ENCODE results near the gene SQSTM1. TPM values are rescaled to one million over a fixed set of nuclear protein-coding genes. Genes with fewer than 3 reads are reported as not detected.
A peak's percentile ranks its signal among the peaks of the same experiment; 100 is the strongest.

SQSTM1 gene
- polyA plus RNA-seq, 1 of the 3 experiments (the other 2 are of a cell fraction) = 181 TPM

GRCh38 chr5:179867476-179867875, 46.8 kb downstream of the SQSTM1 start:
- no peaks in the 10 kb centered on the region for H3F3A ChIP-seq (replicated peaks; ENCODE audit: insufficient read depth)
- H2AFZ ChIP-seq (ENCODE audit: low read depth) = no peak overlapping the region
- no peaks in the 10 kb centered on the region for H3K9me2 ChIP-seq
- ChIA-PET CTCF (interaction anchor here (1.4 kb wide), 1 partner anchor 223 kb away, joined by 4 read pairs; no protein-coding TSS in a partner anchor), POLR2A (interaction anchor here (1.0 kb wide), 1 partner anchor 9 kb away, joined by 3 read pairs; the partner anchor contains the start of gene MRNIP)
- H3K36me3 ChIP-seq (replicated peaks in 1 of 2; ENCODE audit: control insufficient read depth in 1 of 2, insufficient read depth in 2 of 2, low read length in 1 of 2) = peaks cover 18 to 74% of the 10 kb centered on the region in 2 experiments
- WGBS (ENCODE audit: low lambda C conversion rate) = 100% methylated on average over 2 of the region's 11 CpGs
- no peak overlapping the region for H3K4me3 ChIP-seq (ENCODE audit: low read depth in 2 of 2, low read length in 1 of 2)
- DNase-seq = peak; percentile 26
- no peak overlapping the region for H3K4me2 ChIP-seq
- TF ChIP-seq EP300 (IDR thresholded peaks at IDR 0.05; ENCODE audit: borderline replicate concordance in 1 of 2, low read depth in 1 of 2, low read length in 1 of 2) = no peak
- no peak for TF ChIP-seq NFIC (IDR thresholded peaks at IDR 0.05; ENCODE audit: borderline replicate concordance)
- TF ChIP-seq CTCF (IDR thresholded peaks at IDR 0.05) = no peak
- no peak for TF ChIP-seq NRF1 (IDR thresholded peaks at IDR 0.05; ENCODE audit: low read depth, low read length)
- no peak for TF ChIP-seq CHD2 (IDR thresholded peaks at IDR 0.05; ENCODE audit: low read length, partially characterized antibody)
- TF ChIP-seq GABPA (IDR thresholded peaks at IDR 0.05; ENCODE audit: low read depth) = no peak
- no peak for TF ChIP-seq USF1 (IDR thresholded peaks at IDR 0.05; ENCODE audit: borderline replicate concordance, low read depth)
- no peak for TF ChIP-seq FOXM1 (IDR thresholded peaks at IDR 0.05; ENCODE audit: low read depth)
- no peaks in the 10 kb centered on the region for H3K27me3 ChIP-seq (ENCODE audit: insufficient read depth)
- no peaks in the 10 kb centered on the region for H3K79me2 ChIP-seq (ENCODE audit: insufficient read depth)
- no peaks in the 10 kb centered on the region for H3K4me1 ChIP-seq (ENCODE audit: control insufficient read depth in 1 of 2, insufficient read depth in 2 of 2, low read depth in 1 of 2, low read length in 1 of 2)
- H4K20me1 ChIP-seq (ENCODE audit: insufficient read depth) = no peaks in the 10 kb centered on the region
- no peak overlapping the region for H3K9ac ChIP-seq
- H3K9me3 ChIP-seq = no peaks in the 10 kb centered on the region
- H3K27ac ChIP-seq (ENCODE audit: low read depth in 2 of 2, low read length in 1 of 2) = no peak overlapping the region

GRCh38 chr5:179868541-179868940, 47.8 kb downstream of the SQSTM1 start:
- POLR2A ChIA-PET = interaction anchor here (1.0 kb wide), 1 partner anchor 10 kb away, joined by 3 read pairs; the partner anchor contains the start of gene MRNIP
- Histone ChIP-seq H3F3A (replicated peaks; ENCODE audit: insufficient read depth) (no peaks in the 10 kb centered on the region), H3K27ac (ENCODE audit: low read depth in 2 of 2, low read length in 1 of 2) (no peak overlapping the region), H4K20me1 (ENCODE audit: insufficient read depth) (no peaks in the 10 kb centered on the region), H3K27me3 (ENCODE audit: insufficient read depth) (no peaks in the 10 kb centered on the region), H3K9me2 (no peaks in the 10 kb centered on the region), H3K4me3 (ENCODE audit: low read depth in 2 of 2, low read length in 1 of 2) (no peak overlapping the region), H3K9me3 (no peaks in the 10 kb centered on the region), H3K79me2 (ENCODE audit: insufficient read depth) (no peaks in the 10 kb centered on the region), H3K36me3 (replicated peaks in 1 of 2; ENCODE audit: control insufficient read depth in 1 of 2, insufficient read depth in 2 of 2, low read length in 1 of 2) (peaks cover 7 to 74% of the 10 kb centered on the region in 2 experiments), H3K4me1 (ENCODE audit: control insufficient read depth in 1 of 2, insufficient read depth in 2 of 2, low read depth in 1 of 2, low read length in 1 of 2) (no peaks in the 10 kb centered on the region), H2AFZ (ENCODE audit: low read depth) (no peak overlapping the region), H3K4me2 (no peak overlapping the region), H3K9ac (no peak overlapping the region)
- TF ChIP-seq POLR2AphosphoS5 (IDR thresholded peaks at IDR 0.05; ENCODE audit: low read depth, low read length) = no peak
- no peak for TF ChIP-seq GATA2 (CRISPR knock-in tag; IDR thresholded peaks at IDR 0.05)
- no peak for TF ChIP-seq ZBTB33 (IDR thresholded peaks at IDR 0.05; ENCODE audit: borderline replicate concordance, low read depth)
- no peak for TF ChIP-seq RAD21 (IDR thresholded peaks at IDR 0.05; ENCODE audit: low read length)
- TF ChIP-seq YY1 (IDR thresholded peaks at IDR 0.05; ENCODE audit: low read depth) = no peak
- TF ChIP-seq NRF1 (IDR thresholded peaks at IDR 0.05; ENCODE audit: low read depth, low read length) = no peak
- CTCF ChIA-PET = interaction anchor here (0.9 kb wide), 1 partner anchor 18 kb away, joined by 3 read pairs; no protein-coding TSS in a partner anchor
- WGBS (ENCODE audit: low lambda C conversion rate) = 97% methylated on average over 10 of the region's 14 CpGs
- peak; percentile 14 for DNase-seq

All from SK-N-SH (cell line).